Activated CD4-positive, CD25-positive, alpha-beta regulatory T cell treated with anti-CD3 and anti-CD28 coated beads, Interleukin-2, amount 50 U/mL, for 16 hours (primary cell): Measurements from ENCODE around the gene KAT6B.
"Not testable (repeated sequence)": the region's sequence is repeated elsewhere in the genome, so short reads cannot be mapped to it uniquely, and the experiment has no call there.

Source experiments
- DNase-seq: peaks from one replicate; pipeline ENCODE4 v3.0.0-alpha.2; 2020; ENCODE audit warnings: low read depth, low spot score

Gene KAT6B

DNA sequence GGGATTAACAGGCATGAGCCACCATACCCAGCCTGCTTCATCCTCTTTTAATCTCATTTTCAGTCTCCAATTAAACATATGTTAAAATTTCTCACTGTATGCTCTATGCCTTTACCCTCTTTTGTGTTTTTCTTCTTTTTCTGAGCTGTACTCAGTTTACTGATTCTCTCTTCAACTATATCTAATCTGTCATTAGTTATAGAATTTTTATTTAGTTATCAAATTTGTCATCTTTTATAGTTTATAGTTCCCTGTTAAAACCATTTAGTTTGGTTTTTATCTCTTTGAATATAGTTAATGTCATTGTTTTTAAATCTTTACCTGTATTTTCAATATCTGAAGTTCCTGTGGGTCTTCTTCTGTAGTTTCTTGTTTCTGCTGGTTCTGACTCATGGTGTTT is 93.3 kb downstream of the KAT6B start:
- no peak for DNase-seq

GRCh38 chr10:74921070-74921469 is 94.7 kb downstream of the KAT6B start:
- not testable (repeated sequence) for DNase-seq

- DNase-seq, result no peak
Measured at GRCh38 chr10:74921744-74922143, 95.3 kb downstream of the KAT6B start.

- no peak for DNase-seq
Measured at GRCh38 chr10:74922921-74923320, 96.5 kb downstream of the KAT6B start.

GRCh38 chr10:74923556-74923955 is 97.2 kb downstream of the KAT6B start:
- no peak for DNase-seq

DNA sequence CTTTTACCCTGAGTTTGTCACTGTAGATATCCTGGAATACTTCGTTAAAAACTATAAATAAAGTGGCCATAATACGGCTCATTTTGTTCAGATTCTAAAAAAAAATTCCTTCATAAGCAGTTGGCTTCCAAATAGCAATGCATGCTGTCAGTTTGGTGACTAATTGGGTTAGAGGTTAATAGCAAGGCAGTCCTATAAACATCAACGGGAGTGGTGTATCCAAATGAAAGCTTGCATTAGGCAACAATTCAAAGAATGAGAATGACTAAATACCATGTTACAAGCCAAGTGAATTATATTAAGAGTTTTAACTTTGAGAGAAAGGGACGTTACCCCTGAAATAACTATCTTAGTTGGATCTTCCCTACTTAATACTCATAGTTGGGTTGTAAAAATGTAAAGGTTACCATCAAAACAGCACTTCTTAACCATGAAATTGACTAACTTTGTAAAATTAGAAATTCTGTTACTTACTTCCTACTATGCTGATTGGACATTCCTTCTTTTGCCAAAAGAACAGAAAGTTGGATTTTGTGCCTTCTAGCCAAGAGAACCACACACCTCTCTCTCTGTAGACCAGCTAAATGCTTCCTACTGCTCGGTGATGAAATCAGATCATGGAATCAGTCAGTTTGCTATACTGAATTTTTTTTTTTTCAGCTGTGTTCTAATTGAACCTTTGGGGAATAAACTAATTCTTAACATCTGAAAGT is 98.0 kb downstream of the KAT6B start:
- DNase-seq, result no peak

DNA sequence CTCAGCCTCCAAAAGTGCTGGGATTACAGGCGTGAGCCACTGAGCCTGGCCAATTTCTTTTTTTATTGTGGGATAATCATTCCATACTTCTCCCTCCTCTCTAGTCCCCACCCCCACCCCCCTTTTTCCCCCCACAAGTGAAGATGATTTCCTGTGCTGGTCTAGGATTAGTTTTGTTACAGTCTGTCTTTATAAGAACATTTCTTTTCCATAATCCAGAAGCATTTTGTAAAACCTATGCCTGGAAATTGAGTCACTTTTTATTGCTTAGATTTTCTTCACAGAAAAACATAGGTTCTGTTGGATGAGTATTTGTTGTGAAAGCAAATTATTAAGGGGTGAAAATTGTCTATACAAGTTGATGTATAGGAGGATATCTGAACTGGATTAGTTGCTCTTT is 98.9 kb downstream of the KAT6B start:
- no peak for DNase-seq

GRCh38 chr10:74925708-74926107 is 99.3 kb downstream of the KAT6B start:
- DNase-seq, result no peak

GRCh38 chr10:74926791-74927585 is 100.6 kb downstream of the KAT6B start:
- no peak for DNase-seq

DNA sequence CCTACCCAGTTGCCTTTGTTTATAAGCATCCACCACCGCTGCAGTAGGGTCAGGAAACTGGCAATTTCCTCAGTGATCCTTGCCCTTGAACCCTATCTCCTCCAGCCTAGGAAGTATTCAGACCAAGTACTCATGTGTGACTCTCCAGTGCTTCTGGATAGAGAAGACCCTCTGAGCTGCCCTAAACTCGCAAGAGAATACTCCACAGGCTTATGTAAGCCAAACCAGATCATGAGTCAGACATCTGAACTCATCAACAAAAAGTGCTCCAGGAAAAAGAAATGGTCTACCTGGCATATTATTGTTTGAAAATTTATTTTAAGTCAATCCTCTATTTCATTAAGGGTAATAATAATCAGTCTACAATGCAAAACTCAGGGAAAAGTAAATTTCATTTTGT is 101.3 kb downstream of the KAT6B start:
- no peak for DNase-seq

DNA sequence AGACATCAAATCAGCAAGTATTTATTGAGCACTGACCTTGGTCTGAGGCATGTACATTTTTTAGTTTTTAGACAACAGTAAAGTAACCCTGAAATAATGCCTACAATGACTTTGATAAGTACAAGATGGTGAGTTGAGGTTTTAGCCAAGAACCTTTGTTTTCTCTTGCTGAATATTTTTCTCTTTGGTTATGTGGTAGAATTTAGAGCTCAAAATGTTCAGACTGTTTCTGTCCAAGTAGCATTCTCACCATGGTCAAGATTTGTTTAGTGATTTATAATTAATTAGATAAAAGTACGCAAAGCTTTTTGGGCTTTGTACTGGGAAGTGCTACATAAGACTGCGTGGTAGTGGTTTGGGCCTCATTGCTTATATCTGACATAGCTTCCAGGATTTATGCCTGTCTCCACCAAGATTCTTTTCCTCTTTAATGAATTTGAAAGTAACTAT is 102.4 kb downstream of the KAT6B start:
- DNase-seq, result no peak

- DNase-seq, result no peak
Measured at GRCh38 chr10:74929197-74929596, 102.8 kb downstream of the KAT6B start.

DNA sequence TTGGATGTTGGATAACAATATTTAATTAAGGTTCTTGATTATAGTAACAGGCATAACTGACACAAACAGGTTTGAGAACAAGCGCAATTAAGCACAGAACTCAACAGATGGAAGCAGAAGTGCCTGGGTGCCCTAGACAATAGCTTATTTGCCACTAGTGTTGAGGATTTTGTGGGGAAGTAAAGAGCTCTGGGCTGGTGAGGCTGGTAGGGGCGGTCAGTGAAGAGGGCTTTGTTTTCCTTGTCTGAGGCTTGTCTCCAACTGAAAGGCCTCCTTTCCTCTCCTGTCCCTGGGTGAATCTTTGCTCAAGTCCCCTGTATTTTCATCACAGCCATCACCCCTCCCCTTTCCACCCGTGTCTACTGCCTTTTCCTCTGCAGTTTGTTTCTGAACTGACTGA is 104.6 kb downstream of the KAT6B start:
- no peak for DNase-seq

GRCh38 chr10:74932648-74933047 is 106.2 kb downstream of the KAT6B start:
- no peak for DNase-seq

GRCh38 chr10:74934100-74934812 is 107.9 kb downstream of the KAT6B start:
- no peak for DNase-seq

- no peak for DNase-seq
Measured at GRCh38 chr10:74936577-74937265, 110.3 kb downstream of the KAT6B start.

DNA sequence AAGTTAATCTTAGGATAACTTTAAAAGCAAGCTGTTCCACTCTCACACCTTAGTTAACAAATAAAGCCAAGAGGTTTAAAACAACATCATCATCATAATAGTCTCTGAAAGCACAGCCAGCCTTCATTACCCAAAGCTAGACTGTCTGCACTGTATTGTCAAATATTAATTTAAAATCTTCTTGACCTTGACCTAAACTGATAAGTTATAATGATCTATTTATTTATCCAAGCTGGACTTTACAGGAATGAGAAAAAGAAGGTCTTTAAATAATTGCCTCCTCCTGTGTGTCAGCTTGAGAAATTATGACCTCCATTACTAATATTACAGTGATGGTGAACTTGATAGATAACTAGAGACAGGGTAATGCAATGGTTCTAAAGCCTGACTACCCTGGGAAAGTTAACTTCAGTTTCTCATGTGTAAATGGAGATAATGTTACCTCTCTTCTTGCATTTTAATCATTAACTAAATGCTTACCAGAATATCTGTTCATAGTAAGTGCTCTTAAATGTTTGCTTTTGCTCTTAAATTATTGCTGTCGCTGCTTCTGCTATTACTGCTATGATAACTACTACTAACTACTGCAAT is 111.0 kb downstream of the KAT6B start:
- DNase-seq, result no peak

DNA sequence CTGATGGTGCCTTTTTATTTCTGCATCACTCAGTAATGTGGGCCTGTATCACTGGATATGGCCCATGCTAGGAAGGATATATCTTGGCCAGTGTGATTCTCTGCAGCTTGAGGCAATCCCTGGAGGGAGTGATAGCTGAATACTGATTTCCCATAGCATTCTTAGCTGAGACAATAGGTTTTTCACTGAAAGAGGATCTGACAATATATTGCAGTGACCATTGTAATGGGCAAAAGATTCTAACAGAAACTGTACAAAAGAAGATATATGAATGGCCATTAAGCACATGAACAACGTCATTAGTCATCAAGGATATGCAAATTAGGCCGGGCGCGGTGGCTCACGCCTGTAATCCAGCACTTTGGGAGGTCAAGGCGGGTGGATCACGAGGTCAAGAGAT is 117.8 kb downstream of the KAT6B start:
- no peak for DNase-seq

DNA sequence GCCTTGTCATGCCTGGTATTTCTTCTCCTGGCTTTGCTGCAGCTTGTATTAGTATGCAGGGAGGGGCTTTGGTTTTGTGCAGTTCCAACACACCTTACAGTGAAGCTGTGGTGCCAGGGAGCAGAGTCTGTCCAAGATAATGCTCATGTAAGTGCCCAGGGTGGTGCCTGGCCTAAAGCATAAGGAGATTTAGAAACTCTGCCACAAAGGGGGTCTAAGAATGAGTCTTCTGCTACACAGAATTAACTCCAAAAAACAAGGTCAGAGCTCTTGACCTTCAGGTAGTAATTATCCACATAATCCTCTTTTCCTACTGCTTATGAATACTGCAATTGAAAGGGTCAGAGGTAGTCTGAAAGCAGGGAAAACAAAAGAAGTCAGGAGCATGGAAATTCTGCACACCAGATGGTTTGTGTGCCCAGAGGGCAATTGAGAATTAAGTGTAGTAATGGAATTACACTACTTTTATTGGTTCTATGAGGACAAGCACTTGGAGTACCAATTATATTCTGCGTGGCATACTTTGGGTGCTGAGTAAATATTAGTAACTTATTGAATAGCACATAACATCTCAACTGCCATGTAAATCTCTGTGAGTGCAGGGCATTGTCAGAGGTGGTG is 121.5 kb downstream of the KAT6B start:
- DNase-seq, result no peak

GRCh38 chr10:74949034-74949832 is 122.8 kb downstream of the KAT6B start:
- DNase-seq, result no peak
